Measurements from ENCODE around the gene HES2. TPM values are rescaled to one million over a fixed set of nuclear protein-coding genes. Genes with fewer than 3 reads are reported as not detected.
"Not testable (repeated sequence)": the region's sequence is repeated elsewhere in the genome, so short reads cannot be mapped to it uniquely, and the experiment has no call there.

HES2 gene
- total RNA-seq, 2 donors from 2014 or later = not detected

GRCh38 chr1:6397844-6398441, 21.8 kb downstream of the HES2 start:
- 83 to 89% methylated on average over 8 to 10 of the region's 10 CpGs for WGBS, 2 experiments (ENCODE audit: insufficient coverage in 1 of 2, insufficient read length in 1 of 2)
- no peak for DNase-seq
- Histone ChIP-seq H3K36me3 (ENCODE audit: control insufficient read depth, insufficient read depth, low read length) (no peaks in the 10 kb centered on the region), H3K4me3 (ENCODE audit: low read length) (no peak overlapping the region), H3K9ac (ENCODE audit: extremely low read depth, low read length, poor library complexity, severe bottlenecking) (no peak overlapping the region), H3K9me3 (ENCODE audit: control insufficient read depth, low read length) (no peaks in the 10 kb centered on the region), H3K4me1 (ENCODE audit: control insufficient read depth, insufficient read depth, low read length) (no peaks in the 10 kb centered on the region), H3K27me3 (ENCODE audit: control insufficient read depth, insufficient read depth, low read length, poor library complexity, severe bottlenecking) (no peaks in the 10 kb centered on the region), H3K27ac (ENCODE audit: low read depth, low read length) (no peak overlapping the region)
- H3K27ac Mint-ChIP-seq = no peak overlapping the region
- H3K27me3 Mint-ChIP-seq (ENCODE audit: insufficient read depth) = peaks cover 31% of the 10 kb centered on the region
- peaks cover 5% of the 10 kb centered on the region for H3K4me1 Mint-ChIP-seq
- peaks cover 2% of the 10 kb centered on the region for H3K9me3 Mint-ChIP-seq
- no peaks in the 10 kb centered on the region for H3K36me3 Mint-ChIP-seq (ENCODE audit: low read depth)
- no peak overlapping the region for H3K4me3 Mint-ChIP-seq
- TF ChIP-seq CTCF (conservative IDR thresholded peaks at IDR 0.05) = no peak

GRCh38 chr1:6396998-6397397, 22.7 kb downstream of the HES2 start:
- Mint-ChIP-seq H3K27ac (no peak overlapping the region), H3K36me3 (ENCODE audit: low read depth) (no peaks in the 10 kb centered on the region), H3K4me1 (peaks cover 11% of the 10 kb centered on the region), H3K27me3 (ENCODE audit: insufficient read depth) (peaks cover 31% of the 10 kb centered on the region), H3K9me3 (peaks cover 2% of the 10 kb centered on the region), H3K4me3 (no peak overlapping the region)
- no peak overlapping the region for H3K4me3 ChIP-seq (ENCODE audit: low read length)
- no peaks in the 10 kb centered on the region for H3K9me3 ChIP-seq (ENCODE audit: control insufficient read depth, low read length)
- no peak for DNase-seq
- no peaks in the 10 kb centered on the region for H3K27me3 ChIP-seq (ENCODE audit: control insufficient read depth, insufficient read depth, low read length, poor library complexity, severe bottlenecking)
- H3K9ac ChIP-seq (ENCODE audit: extremely low read depth, low read length, poor library complexity, severe bottlenecking) = no peak overlapping the region
- TF ChIP-seq CTCF (conservative IDR thresholded peaks at IDR 0.05) = peak; percentile 19
- no peaks in the 10 kb centered on the region for H3K4me1 ChIP-seq (ENCODE audit: control insufficient read depth, insufficient read depth, low read length)
- no peaks in the 10 kb centered on the region for H3K36me3 ChIP-seq (ENCODE audit: control insufficient read depth, insufficient read depth, low read length)
- no peak overlapping the region for H3K27ac ChIP-seq (ENCODE audit: low read depth, low read length)

DNA sequence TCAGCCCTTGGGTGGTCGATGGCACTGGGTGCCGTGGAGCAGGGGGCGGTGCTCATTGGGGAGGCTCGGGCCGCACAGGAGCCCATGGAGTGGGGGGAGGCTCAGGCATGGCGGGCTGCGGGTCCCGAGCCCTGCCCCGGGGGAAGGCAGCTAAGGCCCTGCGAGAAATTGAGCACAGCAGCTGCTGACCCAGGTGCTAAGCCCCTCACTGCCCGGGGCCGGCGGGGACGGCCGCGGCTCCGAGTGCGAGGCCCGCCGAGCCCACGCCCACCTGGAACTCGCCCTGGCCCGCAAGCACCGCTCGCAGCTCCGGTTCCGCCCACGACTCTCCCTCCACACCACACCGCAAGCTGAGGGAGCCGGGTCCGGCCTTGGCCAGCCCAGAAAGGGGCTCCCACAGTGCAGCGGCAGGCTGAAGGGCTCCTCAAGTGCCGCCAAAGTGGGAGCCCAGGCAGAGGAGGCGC, 23.9 kb downstream of the HES2 start:
- H3K9me3 ChIP-seq (ENCODE audit: control insufficient read depth, low read length); H3K4me1 ChIP-seq (ENCODE audit: control insufficient read depth, insufficient read depth, low read length); H3K27ac Mint-ChIP-seq; H3K9ac ChIP-seq (ENCODE audit: extremely low read depth, low read length, poor library complexity, severe bottlenecking); H3K9me3 Mint-ChIP-seq; DNase-seq; H3K4me3 ChIP-seq (ENCODE audit: low read length); H3K27ac ChIP-seq (ENCODE audit: low read depth, low read length); H3K36me3 Mint-ChIP-seq (ENCODE audit: low read depth); H3K27me3 ChIP-seq (ENCODE audit: control insufficient read depth, insufficient read depth, low read length, poor library complexity, severe bottlenecking); H3K36me3 ChIP-seq (ENCODE audit: control insufficient read depth, insufficient read depth, low read length); H3K4me3 Mint-ChIP-seq: not testable (repeated sequence)
- peaks cover 30% of the 10 kb centered on the region for H3K27me3 Mint-ChIP-seq (ENCODE audit: insufficient read depth)
- WGBS, 2 experiments (ENCODE audit: insufficient coverage in 1 of 2, insufficient read length in 1 of 2) = 96 to 100% methylated on average over 9 to 34 of the region's 34 CpGs
- H3K4me1 Mint-ChIP-seq = peaks cover 14% of the 10 kb centered on the region

DNA sequence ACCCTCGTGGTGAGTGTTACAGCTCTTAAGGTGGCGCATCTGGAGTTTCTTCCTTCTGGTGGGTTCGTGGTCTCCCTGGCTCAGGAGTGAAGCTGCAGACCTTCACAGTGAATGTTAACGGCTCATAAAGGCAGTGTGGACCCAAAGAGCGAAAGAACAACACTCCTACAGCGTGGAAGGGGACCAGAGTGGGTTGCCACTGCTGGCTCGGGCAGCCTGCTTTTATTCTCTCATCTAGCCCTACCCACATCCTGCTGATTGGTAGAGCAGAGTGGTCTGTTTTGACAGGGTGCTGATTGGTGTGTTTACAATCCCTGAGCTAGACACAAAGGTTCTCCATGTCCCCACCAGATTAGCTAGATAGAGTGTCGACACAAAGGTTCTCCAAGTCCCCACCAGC, 24.6 kb downstream of the HES2 start:
- not testable (repeated sequence) for DNase-seq; H3K36me3 ChIP-seq (ENCODE audit: control insufficient read depth, insufficient read depth, low read length); H3K4me1 ChIP-seq (ENCODE audit: control insufficient read depth, insufficient read depth, low read length); H3K27me3 ChIP-seq (ENCODE audit: control insufficient read depth, insufficient read depth, low read length, poor library complexity, severe bottlenecking); H3K9me3 Mint-ChIP-seq; H3K36me3 Mint-ChIP-seq (ENCODE audit: low read depth); H3K4me3 Mint-ChIP-seq; H3K27ac ChIP-seq (ENCODE audit: low read depth, low read length); H3K4me3 ChIP-seq (ENCODE audit: low read length); H3K27ac Mint-ChIP-seq; H3K9me3 ChIP-seq (ENCODE audit: control insufficient read depth, low read length); H3K9ac ChIP-seq (ENCODE audit: extremely low read depth, low read length, poor library complexity, severe bottlenecking)
- WGBS, 2 experiments (ENCODE audit: insufficient coverage in 1 of 2, insufficient read length in 1 of 2) = 95 to 98% methylated on average over 6 to 8 of the region's 8 CpGs
- Mint-ChIP-seq H3K4me1 (peaks cover 14% of the 10 kb centered on the region), H3K27me3 (ENCODE audit: insufficient read depth) (peaks cover 30% of the 10 kb centered on the region)

All from endodermal cell (in vitro differentiated cells).